Kidney capillary endothelial cell (primary cell): ENCODE results near the gene PROC.

Experiments
- DNase-seq: peaks from one replicate; pipeline ENCODE4 v3.0.0-alpha.2; 2018; ENCODE audit warnings: low spot score

Gene PROC

DNA sequence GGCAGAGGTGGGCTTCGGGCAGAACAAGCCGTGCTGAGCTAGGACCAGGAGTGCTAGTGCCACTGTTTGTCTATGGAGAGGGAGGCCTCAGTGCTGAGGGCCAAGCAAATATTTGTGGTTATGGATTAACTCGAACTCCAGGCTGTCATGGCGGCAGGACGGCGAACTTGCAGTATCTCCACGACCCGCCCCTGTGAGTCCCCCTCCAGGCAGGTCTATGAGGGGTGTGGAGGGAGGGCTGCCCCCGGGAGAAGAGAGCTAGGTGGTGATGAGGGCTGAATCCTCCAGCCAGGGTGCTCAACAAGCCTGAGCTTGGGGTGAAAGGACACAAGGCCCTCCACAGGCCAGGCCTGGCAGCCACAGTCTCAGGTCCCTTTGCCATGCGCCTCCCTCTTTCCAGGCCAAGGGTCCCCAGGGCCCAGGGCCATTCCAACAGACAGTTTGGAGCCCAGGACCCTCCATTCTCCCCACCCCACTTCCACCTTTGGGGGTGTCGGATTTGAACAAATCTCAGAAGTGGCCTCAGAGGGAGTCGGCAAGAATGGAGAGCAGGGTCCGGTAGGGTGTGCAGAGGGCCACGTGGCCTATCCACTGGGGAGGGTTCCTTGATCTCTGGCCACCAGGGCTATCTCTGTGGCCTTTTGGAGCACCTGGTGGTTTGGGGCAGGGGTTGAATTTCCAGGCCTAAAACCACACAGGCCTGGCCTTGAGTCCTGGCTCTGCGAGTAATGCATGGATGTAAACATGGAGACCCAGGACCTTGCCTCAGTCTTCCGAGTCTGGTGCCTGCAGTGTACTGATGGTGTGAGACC lies at the start of gene PROC:
Gene PROC (plus strand): TSS at position 128 of the 812 bp plus-strand sequence. CDS start 1,516 bp downstream, outside the sequence.
- no peak for DNase-seq

- no peak for DNase-seq
Observed at GRCh38 chr2:127370010-127370409, 48.2 kb upstream of the PROC start.

- no peak for DNase-seq
Observed at GRCh38 chr2:127371037-127371436, 47.2 kb upstream of the PROC start.

DNA sequence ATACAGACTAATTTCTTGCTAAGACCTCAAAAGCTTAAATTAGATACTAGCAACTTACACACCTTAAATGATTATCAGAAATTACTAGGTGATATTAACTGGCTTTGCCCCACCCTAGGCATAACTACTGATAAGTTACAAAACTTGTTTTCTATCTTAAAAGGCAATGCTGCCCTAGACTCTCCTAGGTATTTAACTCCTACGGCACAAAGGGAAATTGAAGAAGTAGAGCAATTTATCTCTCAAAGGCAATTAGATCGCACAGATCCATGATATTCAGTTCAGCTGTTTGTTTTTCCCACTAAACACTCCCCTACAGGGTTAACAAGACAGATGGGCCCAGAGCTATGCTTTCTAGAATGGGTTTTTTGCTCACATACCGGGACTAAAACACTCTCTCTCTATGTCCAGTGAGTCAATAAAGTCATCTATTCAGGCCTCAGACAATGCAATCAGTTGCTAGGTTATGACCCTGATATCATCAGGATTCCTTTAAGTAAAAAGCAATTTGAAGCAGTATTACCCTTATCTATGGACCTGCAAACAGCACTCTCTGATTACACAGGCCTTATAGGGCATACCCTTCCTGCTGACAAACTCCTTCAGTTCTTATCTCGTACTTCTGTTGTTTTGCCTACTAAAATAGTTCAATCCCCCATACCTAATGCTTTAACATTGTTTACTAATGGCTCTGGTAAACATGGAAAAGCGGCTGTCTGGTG lies 44.7 kb upstream of the PROC start:
- DNase-seq = no peak

DNA sequence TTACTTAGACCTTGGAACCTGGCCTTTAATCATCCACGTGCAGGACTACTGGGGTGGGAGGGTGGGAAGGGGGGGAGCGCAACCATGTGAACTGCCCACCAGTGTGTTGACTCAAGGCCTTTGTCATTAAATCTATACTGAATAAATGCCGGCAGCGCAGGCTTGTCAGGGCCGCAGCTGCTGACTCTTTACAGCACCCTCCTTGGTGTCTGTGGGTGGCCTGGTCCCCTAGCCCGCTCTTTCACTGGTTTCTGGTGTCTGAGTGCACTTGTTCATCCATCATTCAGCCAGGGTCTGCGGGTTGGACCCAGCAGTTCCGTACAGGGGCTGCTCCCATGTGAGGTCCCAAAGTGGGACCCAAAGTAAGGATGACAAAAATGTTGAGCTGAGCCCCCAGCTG lies 42.0 kb upstream of the PROC start:
- no peak for DNase-seq

- DNase-seq = no peak
Observed at GRCh38 chr2:127377262-127377661, 41.0 kb upstream of the PROC start.

GRCh38 chr2:127378720-127379119 lies 39.5 kb upstream of the PROC start:
- DNase-seq = no peak

DNA sequence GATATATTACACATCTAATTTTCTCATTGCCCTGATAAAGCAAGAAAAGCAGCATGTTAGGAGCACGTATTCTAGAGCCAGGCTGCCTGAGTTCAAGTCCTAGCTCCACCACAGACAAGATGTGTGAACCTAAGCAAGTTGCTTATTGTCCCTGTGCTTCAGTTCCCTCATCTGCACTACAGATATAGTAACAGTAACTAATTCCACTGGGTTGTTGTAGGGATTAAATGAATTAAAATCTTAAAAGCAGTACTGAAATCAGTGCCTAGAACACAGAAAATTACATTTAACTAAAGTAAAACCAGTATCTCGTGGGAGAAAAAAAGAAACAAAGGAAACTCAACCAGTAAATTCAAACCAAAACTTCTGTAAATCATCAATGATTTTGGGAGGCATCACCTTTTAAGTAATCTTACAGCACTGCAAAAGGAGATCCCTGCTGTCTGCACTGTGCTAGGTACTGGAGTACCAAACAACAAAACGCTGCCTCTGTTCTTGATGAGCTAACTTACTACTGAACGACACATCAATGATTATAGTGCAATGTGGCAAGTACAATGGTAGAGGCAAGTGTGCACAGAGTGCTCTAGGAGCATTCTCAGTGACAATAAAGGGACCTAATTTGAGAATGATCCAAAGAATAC lies 38.4 kb upstream of the PROC start:
- DNase-seq = no peak

GRCh38 chr2:127381762-127382161 lies 36.5 kb upstream of the PROC start:
- no peak for DNase-seq

DNA sequence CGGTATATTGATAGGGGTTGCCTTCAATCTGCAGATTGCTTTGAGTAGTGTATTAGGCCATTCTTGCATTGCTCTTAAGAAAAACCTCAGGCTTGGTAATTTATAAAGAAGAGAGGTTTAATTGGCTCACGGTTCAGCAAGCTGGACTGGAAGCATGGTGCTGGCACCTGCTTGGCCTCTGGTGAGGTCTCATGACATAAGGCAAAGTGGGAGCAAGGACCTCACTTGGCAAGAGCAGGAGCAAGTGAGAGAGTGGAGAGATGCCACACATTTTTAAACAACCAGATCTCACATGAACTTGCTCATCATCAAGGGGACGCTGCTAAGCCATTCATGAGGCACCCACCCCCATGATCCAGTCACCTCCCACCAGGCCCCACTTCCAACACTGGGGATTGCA lies 35.4 kb upstream of the PROC start:
- no peak for DNase-seq

- DNase-seq = no peak
Observed at GRCh38 chr2:127384529-127384928, 33.7 kb upstream of the PROC start.

- no peak for DNase-seq
Observed at GRCh38 chr2:127386246-127386645, 32.0 kb upstream of the PROC start.

DNA sequence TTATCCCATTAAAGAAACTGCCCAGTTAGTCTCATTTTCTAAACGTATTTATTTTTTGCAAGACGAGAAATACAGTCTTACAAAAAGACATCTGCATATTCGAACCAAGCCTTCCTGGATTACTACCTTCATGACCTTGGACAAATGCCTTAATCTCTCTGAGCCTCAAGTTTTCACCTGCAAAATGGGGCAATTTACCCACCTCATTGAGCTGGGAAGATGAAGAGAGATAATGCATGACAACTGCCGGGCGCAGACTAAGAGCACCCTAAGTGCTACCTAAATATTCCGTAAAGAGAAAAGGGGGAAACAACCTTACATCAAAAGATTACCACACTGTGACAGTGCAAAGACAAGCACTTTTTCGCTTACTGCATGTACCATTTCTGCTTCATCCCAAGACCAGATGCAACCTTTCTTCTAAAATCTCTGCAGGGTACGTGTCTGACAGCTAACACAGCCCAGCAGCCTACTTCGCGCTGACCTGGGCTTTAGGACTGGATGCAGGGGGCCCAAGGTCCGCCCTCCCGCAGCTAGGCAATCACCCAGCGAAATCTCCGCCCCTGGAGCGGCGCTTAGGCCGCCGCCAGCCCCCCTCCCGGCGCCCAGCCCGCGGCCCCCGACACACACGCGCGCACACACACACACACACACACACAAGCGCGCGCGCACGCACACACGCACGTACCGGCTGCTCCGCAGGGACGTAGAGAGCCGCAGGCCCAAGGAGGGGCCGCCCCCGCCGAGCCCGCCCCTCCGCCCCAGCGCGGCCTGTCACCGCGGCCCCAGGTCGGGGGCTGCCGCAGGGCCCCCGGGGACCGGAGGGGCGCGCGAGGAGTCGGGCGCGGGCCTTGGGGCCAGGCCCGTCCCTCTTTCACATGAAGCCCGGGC lies 31.2 kb upstream of the PROC start:
- DNase-seq = peak; percentile 68

DNA sequence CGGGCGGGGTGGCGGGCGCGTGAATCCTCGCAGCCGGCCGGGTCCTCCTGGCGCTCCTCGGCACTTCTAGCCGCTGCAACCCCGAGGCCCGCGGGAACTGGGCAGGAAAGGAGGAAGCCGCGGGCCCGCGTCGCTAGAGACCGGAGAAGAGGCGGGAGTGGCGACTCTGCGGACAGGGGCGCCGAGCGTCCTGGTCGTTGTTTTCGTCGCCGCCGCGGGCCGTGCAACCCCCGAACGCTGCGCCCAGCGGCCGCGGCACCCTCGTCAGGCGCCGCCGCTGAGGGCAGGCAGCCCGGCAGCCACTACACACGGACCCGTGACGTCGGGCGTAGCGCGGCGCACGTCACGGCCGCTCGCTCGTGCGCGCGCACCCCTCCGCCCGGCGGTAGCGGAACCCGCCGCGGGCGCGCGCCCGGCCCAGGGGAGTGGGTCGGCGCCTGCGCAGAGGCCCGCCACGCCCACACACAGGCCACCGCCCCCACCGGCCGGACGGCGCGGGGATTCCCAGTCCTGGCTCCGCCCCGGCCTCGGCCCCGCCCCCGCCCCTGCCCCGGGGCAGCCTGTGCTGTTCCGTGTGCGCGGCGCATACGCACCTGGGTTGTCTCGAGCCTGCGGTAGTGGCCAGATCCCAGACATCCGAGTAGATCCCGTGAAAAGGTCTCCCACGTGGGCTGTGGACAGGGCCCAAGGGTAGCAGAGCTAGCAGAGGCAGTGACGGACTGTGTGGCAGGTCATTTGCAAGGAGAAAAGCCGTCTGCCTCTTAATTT lies 30.4 kb upstream of the PROC start, which contains the start of gene MAP3K2:
Gene MAP3K2 (minus strand): TSS at position 321 of the 768 bp plus-strand sequence. CDS start 44,846 bp downstream, outside the sequence.
- peak; percentile 92 for DNase-seq

DNA sequence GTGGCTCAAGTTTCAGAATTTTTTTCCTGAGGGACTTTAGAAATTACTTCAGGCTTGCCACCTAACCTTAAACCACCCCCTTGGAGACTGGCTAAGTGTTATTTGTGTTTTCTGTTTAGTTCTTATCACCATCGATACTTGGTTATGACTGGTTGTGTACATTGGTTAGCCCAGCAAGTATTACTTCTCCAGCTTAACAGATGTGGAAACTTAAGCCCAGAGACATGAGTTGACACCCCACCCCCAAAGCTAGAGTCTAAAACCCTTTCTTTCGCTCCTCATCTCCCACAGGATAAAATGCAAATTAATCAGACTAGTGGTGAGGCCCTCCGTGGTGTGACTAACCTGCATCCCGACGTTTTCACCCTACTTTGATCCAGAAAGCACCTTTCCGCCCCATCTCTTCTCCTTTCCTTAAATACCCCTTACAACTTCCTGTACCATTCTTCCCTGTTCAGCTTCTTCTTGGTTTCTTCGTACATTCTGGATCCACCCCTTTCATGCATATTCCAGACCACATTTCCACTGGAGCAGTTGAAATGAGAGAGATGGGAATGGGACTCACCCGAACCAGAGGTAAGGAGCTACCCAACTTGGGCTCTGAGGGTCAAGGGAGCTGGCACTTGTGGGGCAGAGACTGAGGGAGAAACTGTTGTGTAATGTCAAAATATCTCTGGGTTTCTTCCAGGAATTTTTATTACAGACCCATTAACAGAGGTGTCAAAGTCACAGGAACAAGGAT lies 29.6 kb upstream of the PROC start:
- DNase-seq = no peak

DNA sequence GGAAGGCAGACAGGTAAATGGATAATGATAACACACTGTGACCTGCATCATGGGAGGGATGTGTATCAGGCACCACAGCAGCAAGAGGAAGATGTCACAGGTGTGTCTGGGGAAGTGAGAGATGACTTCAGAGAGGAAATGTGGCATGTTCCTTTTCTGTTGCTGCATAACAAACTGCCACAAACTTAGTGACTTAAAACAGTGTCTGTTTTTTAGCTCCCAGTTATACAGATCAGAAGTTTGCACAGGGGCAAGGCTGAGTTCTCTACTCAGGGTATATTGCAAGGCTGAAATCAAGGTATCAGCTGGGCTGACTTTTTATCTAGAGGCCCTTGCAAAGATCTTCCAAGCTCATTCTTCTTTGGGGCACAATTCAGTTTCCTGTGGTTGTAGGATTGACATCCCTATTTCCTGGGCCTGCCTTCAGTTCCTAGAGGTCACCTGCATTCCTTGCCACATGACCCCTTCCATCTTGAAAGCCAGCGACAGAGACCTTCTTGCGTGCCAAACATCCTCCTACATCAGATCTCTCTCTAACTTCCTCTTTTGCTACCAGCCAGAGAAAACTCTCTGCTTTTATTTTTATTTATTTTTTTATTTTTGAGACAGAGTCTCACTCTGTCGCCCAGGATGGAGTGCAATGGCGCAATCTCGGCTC lies 28.3 kb upstream of the PROC start:
- no peak for DNase-seq

GRCh38 chr2:127392133-127392827 lies 25.9 kb upstream of the PROC start:
- DNase-seq = no peak

GRCh38 chr2:127392828-127393578 lies 25.2 kb upstream of the PROC start:
- DNase-seq = no peak
